Peyer's patch (tissue), 4 donors: ENCODE measurements around the gene RASGRP3.

Experiments
- CTCF ChIP-seq, 6 experiments: fragments of 450-650 bp in 4 of 6; fragments of 200-600 bp in 2 of 6; sonication (generic) in 1 of 6; IDR thresholded peaks; one replicate each; pipeline ENCODE4 v1.5.1; 2017 to 2019; ENCODE audit warnings: antibody characterized with exemption in 6 of 6, mild to moderate bottlenecking in 3 of 6, moderate library complexity in 1 of 6
- POLR2A ChIP-seq, 2 donors: fragments of 450-650 bp; IDR thresholded peaks; one replicate each; pipeline ENCODE4 v1.5.1; 2017; ENCODE audit warnings: antibody characterized with exemption in 2 of 2, mild to moderate bottlenecking in 2 of 2, moderate library complexity in 2 of 2

GRCh38 chr2:33550206-33550605 is 73.8 kb downstream of the RASGRP3 start:
- TF ChIP-seq CTCF (IDR thresholded peaks at IDR 0.05) (no peak), POLR2A (IDR thresholded peaks at IDR 0.05) (no peak)
